IMR-90 (cell line): ENCODE data around the gene DUSP22. TPM values are rescaled to one million over a fixed set of nuclear protein-coding genes. Genes with fewer than 3 reads are reported as not detected.

ENCODE experiments used
- ATAC-seq: fragments of 200-7000 bp; cut with Tn5 transposase; 2 replicates; pipeline ENCODE4 v1.9.1; 2020; ENCODE audit warnings: low read depth, mild to moderate bottlenecking, moderate library complexity
- BruUV-seq: library from RNA; stranded (reverse); fragments of 400-500 nt; replicated peaks from 2 replicates; lab custom pipeline; 2021; lab: Mats Ljungman, UMichigan
- CTCF ChIA-PET: fragments of 300-600 bp; formaldehyde crosslinking; extraction: SDS; loops from one replicate; lab custom pipeline; 2021; ENCODE audit warnings: antibody characterized with exemption; lab: Yijun Ruan, JAX
- POLR2A ChIA-PET: fragments of 300-600 bp; sonication (Branson Sonifier 250); formaldehyde crosslinking; loops from one replicate; lab custom pipeline; 2022; ENCODE audit warnings: antibody characterized with exemption; ENCODE audit not compliant: unreplicated experiment; lab: Charles Lee
- DNase-seq: peaks from one replicate; pipeline ENCODE4 v3.0.0; 2013
- H2AFZ ChIP-seq: replicated peaks from 2 replicates; pipeline ENCODE3; 2013; ENCODE audit warnings: low read length, mild to moderate bottlenecking; ENCODE audit not compliant: poor library complexity
- H2AK5ac ChIP-seq: 2 replicates; pipeline ENCODE4 v1.6.1; 2013; ENCODE audit warnings: low read depth, low read length, inconsistent platforms
- H2AK9ac ChIP-seq: replicated peaks from 2 replicates; pipeline ENCODE3; 2013; ENCODE audit warnings: mild to moderate bottlenecking, low read depth, low read length, moderate library complexity; ENCODE audit not compliant: poor library complexity
- H2BK120ac ChIP-seq: 2 replicates; pipeline ENCODE4 v1.6.1; 2013; ENCODE audit warnings: low read depth, low read length, inconsistent platforms
- H2BK15ac ChIP-seq: 3 replicates; pipeline ENCODE4 v1.6.1; 2013; ENCODE audit warnings: low read depth, low read length, inconsistent platforms
- H2BK20ac ChIP-seq: 2 replicates; pipeline ENCODE4 v1.6.1; 2013; ENCODE audit warnings: low read depth, mild to moderate bottlenecking, inconsistent platforms, low read length, moderate library complexity
- H2BK5ac ChIP-seq: 2 replicates; pipeline ENCODE4 v1.6.1; 2013; ENCODE audit warnings: mild to moderate bottlenecking, low read depth, low read length, inconsistent platforms; ENCODE audit not compliant: poor library complexity, severe bottlenecking
- H3K14ac ChIP-seq: replicated peaks from 2 replicates; pipeline ENCODE4 v1.6.1; 2013; ENCODE audit warnings: low read depth, low read length, inconsistent platforms
- H3K18ac ChIP-seq: 2 replicates; pipeline ENCODE4 v1.6.1; 2013; ENCODE audit warnings: low read depth, low read length, control low read depth
- H3K23ac ChIP-seq: 2 replicates; pipeline ENCODE4 v1.6.1; 2013; ENCODE audit warnings: low read depth, low read length, inconsistent platforms
- H3K27ac ChIP-seq: 2 replicates; pipeline ENCODE4 v1.5.1; 2013; ENCODE audit warnings: mild to moderate bottlenecking, control low read depth, low read length; ENCODE audit not compliant: insufficient read depth
- H3K27me3 ChIP-seq: 2 replicates; pipeline ENCODE4 v1.6.1; 2013; ENCODE audit warnings: low read length; ENCODE audit not compliant: control insufficient read depth, insufficient read depth
- H3K36me3 ChIP-seq: 2 replicates; pipeline ENCODE4 v1.6.1; 2013; ENCODE audit warnings: low read length, mixed read lengths; ENCODE audit not compliant: control insufficient read depth, insufficient read depth
- H3K4ac ChIP-seq: 2 replicates; pipeline ENCODE4 v1.6.1; 2013; ENCODE audit warnings: low read depth, low read length, inconsistent platforms
- H3K4me1 ChIP-seq: 2 replicates; pipeline ENCODE4 v1.6.1; 2013; ENCODE audit warnings: low read length, mixed read lengths; ENCODE audit not compliant: control insufficient read depth, insufficient read depth
- H3K4me2 ChIP-seq: 2 replicates; pipeline ENCODE4 v1.6.1; 2013; ENCODE audit warnings: low read depth, mild to moderate bottlenecking, control low read depth, low read length, moderate library complexity
- H3K4me3 ChIP-seq: 2 replicates; pipeline ENCODE4 v1.5.1; 2013; ENCODE audit warnings: low read depth, mild to moderate bottlenecking, control low read depth, low read length, moderate library complexity; ENCODE audit not compliant: insufficient read depth
- H3K56ac ChIP-seq: 2 replicates; pipeline ENCODE4 v1.6.1; 2013; ENCODE audit warnings: low read length, inconsistent platforms; ENCODE audit not compliant: insufficient read depth; ENCODE audit errors: extremely low read depth
- H3K79me1 ChIP-seq, 2 experiments: 2 replicates each; pipeline ENCODE4 v1.6.1; 2013; ENCODE audit warnings: low read length in 2 of 2, inconsistent platforms in 1 of 2, low read depth in 1 of 2
- H3K9ac ChIP-seq: 2 replicates; pipeline ENCODE4 v1.6.1; 2013; ENCODE audit warnings: low read depth, low read length, control low read depth
- H3K9me1 ChIP-seq: 2 replicates; pipeline ENCODE4 v1.6.1; 2013; ENCODE audit warnings: low read length, inconsistent platforms; ENCODE audit not compliant: insufficient read depth
- H3K9me3 ChIP-seq: 2 replicates; pipeline ENCODE4 v1.6.1; 2013; ENCODE audit warnings: low read length; ENCODE audit not compliant: control insufficient read depth, insufficient read depth
- H4K20me1 ChIP-seq: 2 replicates; pipeline ENCODE4 v1.6.1; 2013; ENCODE audit warnings: low read length, inconsistent platforms; ENCODE audit not compliant: insufficient read depth
- H4K5ac ChIP-seq: 2 replicates; pipeline ENCODE4 v1.6.1; 2013; ENCODE audit warnings: mild to moderate bottlenecking, low read depth, low read length, control low read depth
- H4K8ac ChIP-seq, 2 experiments: 2 replicates each; pipeline ENCODE4 v1.6.1; 2013; ENCODE audit warnings: low read depth in 2 of 2, low read length in 2 of 2, control low read depth in 1 of 2, inconsistent platforms in 1 of 2
- H4K91ac ChIP-seq: 2 replicates; pipeline ENCODE4 v1.6.1; 2013; ENCODE audit warnings: low read depth, low read length, inconsistent platforms; ENCODE audit not compliant: insufficient read depth
- BHLHE40 ChIP-seq: fragments of 150-350 bp; IDR thresholded peaks from 2 replicates; pipeline ENCODE4 v1.6.1; 2016; ENCODE audit warnings: mild to moderate bottlenecking, low read depth, low read length
- CEBPB ChIP-seq: IDR thresholded peaks from 2 replicates; pipeline ENCODE4 v1.6.1; 2012; ENCODE audit warnings: low read depth, low read length, improper control_type of control experiment
- CHD1 ChIP-seq: IDR thresholded peaks from 2 replicates; pipeline ENCODE4 v1.6.1; 2012; ENCODE audit warnings: low read depth, low read length, improper control_type of control experiment
- CTCF ChIP-seq: conservative IDR thresholded peaks from 2 replicates; pipeline ENCODE4 v1.5.1; 2012; ENCODE audit warnings: mild to moderate bottlenecking, low read depth, low read length, improper control_type of control experiment
- ELK1 ChIP-seq: fragments of 150-350 bp; IDR thresholded peaks from 2 replicates; pipeline ENCODE4 v1.6.1; 2016; ENCODE audit warnings: low read depth, mild to moderate bottlenecking, low read length, moderate library complexity, borderline replicate concordance
- FOS ChIP-seq: fragments of 150-350 bp; IDR thresholded peaks from 2 replicates; pipeline ENCODE4 v1.6.1; 2016; ENCODE audit warnings: low read depth, low read length
- MAFK ChIP-seq: IDR thresholded peaks from 2 replicates; pipeline ENCODE4 v1.6.1; 2012; ENCODE audit warnings: low read depth, low read length, improper control_type of control experiment
- MAZ ChIP-seq: IDR thresholded peaks from 2 replicates; pipeline ENCODE4 v1.6.1; 2012; ENCODE audit warnings: low read depth, mild to moderate bottlenecking, low read length, improper control_type of control experiment, moderate library complexity, borderline replicate concordance
- MXI1 ChIP-seq: IDR thresholded peaks from 2 replicates; pipeline ENCODE4 v1.6.1; 2012; ENCODE audit warnings: low read depth, mild to moderate bottlenecking, low read length, moderate library complexity, borderline replicate concordance
- NFE2L2 ChIP-seq: fragments of 150-350 bp; IDR thresholded peaks from 2 replicates; pipeline ENCODE4 v1.6.1; 2016; ENCODE audit warnings: low read depth, mild to moderate bottlenecking, low read length
- RAD21 ChIP-seq: IDR thresholded peaks from 2 replicates; pipeline ENCODE4 v1.6.1; 2012; ENCODE audit warnings: low read length, improper control_type of control experiment
- RCOR1 ChIP-seq: IDR thresholded peaks from 2 replicates; pipeline ENCODE4 v1.6.1; 2012; ENCODE audit warnings: mild to moderate bottlenecking, low read length, improper control_type of control experiment; ENCODE audit not compliant: insufficient replicate concordance
- SMC3 ChIP-seq: fragments of 150-350 bp; IDR thresholded peaks from 2 replicates; pipeline ENCODE4 v1.6.1; 2016; ENCODE audit warnings: low read depth, mild to moderate bottlenecking, antibody characterized with exemption, low read length, moderate library complexity
- WGBS, 2 experiments: methylation state at CpG; one replicate each; pipeline versions ENCODE4 v1.1.5 to v1.1.7; 2013; ENCODE audit warnings: missing lambda C conversion rate in 2 of 2; ENCODE audit not compliant: insufficient read length in 1 of 2; ENCODE audit errors: extremely low coverage in 2 of 2; 5-methylcytosine and 5-hydroxymethylcytosine counted together
- dilution Hi-C: fragments of 300-500 bp; cut with HindIII; formaldehyde crosslinking; loops from one replicate; pipeline ENCODE4 v1.14.3; 2018; ENCODE audit warnings: low sequenced_read_pairs; ENCODE audit not compliant: unreplicated experiment
- in situ Hi-C: fragments of 300-500 bp; cut with MboI; formaldehyde crosslinking; loops from 3 replicates; pipeline ENCODE4 v1.14.3; 2019; ENCODE audit warnings: low sequenced_read_pairs, inconsistent platforms, mixed read lengths
- intact Hi-C: fragments of 100-400 bp; cut with micrococcal nuclease; formaldehyde crosslinking; loops from 2 replicates; pipeline ENCODE4 v1.10.0; 2022
- polyA plus RNA-seq, 3 experiments: library from polyadenylated mRNA; depleted of rRNA; stranded (reverse); fragments of >200 nt; gene quantifications; 2 replicates each; pipeline ENCODE4 v1.2.3, GENCODE V29; 2012; ENCODE audit warnings: low replicate concordance in 1 of 3
- total RNA-seq: library from RNA; depleted of rRNA; stranded (reverse); fragments of >200 nt; gene quantifications from 2 replicates; pipeline ENCODE4 v1.2.3, GENCODE V29; 2012

Gene DUSP22
- total and polyA plus RNA-seq, 2 of the 4 experiments (the other 2 are of a cell fraction): 7.1 to 8.2 TPM

- Histone ChIP-seq H4K20me1 (no peaks in the 10 kb centered on the region), H4K8ac (no peak overlapping the region), H3K23ac (no peak overlapping the region), H3K4ac (no peak overlapping the region), H2AK9ac (no peak overlapping the region), H3K27me3 (peaks cover 2% of the 10 kb centered on the region; the same call in 1 of the 2 replicates), H3K4me3 (no peak overlapping the region), H3K27ac (no peak overlapping the region), H3K9me1 (no peaks in the 10 kb centered on the region), H2BK15ac (no peak overlapping the region), H3K56ac (no peak overlapping the region), H2BK5ac (no peak overlapping the region), H3K36me3 (no peaks in the 10 kb centered on the region), H2AK5ac (no peak overlapping the region), H3K9ac (no peak overlapping the region), H2BK120ac (no peak overlapping the region), H2AFZ (no peak overlapping the region), H3K4me2 (no peak overlapping the region), H4K5ac (no peak overlapping the region), H3K9me3 (no peaks in the 10 kb centered on the region), H3K14ac (no peak overlapping the region), H3K18ac (no peak overlapping the region), H4K91ac (no peak overlapping the region), H2BK20ac (no peak overlapping the region), H3K79me1 (no peaks in the 10 kb centered on the region), H3K4me1 (no peaks in the 10 kb centered on the region)
- no peak for ATAC-seq
- ChIA-PET POLR2A (no interaction called here), CTCF (no interaction called here)
- in situ Hi-C loops (no loop called here), dilution Hi-C loops (no loop called here), intact Hi-C loops (no loop called here)
- no CpG with 5 or more reads among the region's 2 CpGs for WGBS, 2 experiments
- no TSS peak for BruUV-seq
- no peak for TF ChIP-seq FOS
- TF ChIP-seq SMC3: no peak
- no peak for TF ChIP-seq CTCF
- TF ChIP-seq RCOR1: no peak
- TF ChIP-seq MAFK: no peak
- no peak for TF ChIP-seq RAD21
- no peak for TF ChIP-seq CHD1
- no peak for TF ChIP-seq ELK1
- TF ChIP-seq MAZ: no peak
- TF ChIP-seq CEBPB: no peak
- TF ChIP-seq BHLHE40: no peak
- TF ChIP-seq MXI1: no peak
- TF ChIP-seq NFE2L2: no peak
- no peak for DNase-seq
These were observed 40.4 kb upstream of the DUSP22 start for GRCh38 chr6:251920-252319.
